Measurements from ENCODE around the gene PDE4D. TPM values are rescaled to one million over a fixed set of nuclear protein-coding genes. Genes with fewer than 3 reads are reported as not detected.

The PDE4D gene
- total RNA-seq, 1 donor from 2014 or later = 44.8 TPM

DNA sequence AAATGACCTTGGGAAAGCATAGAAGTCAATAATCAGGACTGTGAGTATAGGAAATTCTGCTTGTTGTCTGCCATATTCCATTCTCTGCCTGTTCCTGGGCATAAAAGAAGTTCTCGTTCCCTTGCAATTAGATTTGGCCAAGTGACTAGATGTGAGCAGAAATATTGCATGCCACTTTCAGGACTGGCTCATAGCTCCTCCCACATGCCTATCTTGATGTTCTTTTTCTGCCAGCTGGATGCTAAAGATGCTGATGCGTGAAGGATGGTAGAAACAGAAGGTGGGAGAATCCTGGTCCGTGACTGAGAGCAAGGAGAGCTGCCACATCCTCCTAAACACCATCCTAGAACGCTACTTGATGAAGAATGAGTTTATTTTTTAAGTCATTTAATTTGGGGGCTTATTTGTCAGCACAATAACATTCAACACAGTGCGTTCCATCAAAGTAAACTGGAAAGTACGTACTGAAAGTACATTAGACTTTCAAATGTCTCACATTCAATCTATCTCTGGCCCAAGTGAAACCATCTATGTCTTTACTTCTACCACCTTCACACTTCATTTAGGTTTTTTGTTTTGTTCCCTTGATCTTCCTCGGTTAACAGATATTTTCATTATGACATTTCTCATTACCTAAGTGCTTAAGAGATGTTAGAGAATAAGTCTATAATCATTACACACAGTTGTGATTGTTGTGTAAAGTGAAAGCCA, 662.1 kb downstream of the PDE4D start:
- DNase-seq (ENCODE audit: low spot score in 2 of 2) = no peak
- intact Hi-C loops (cut with DNase I) = no loop called here
- Histone ChIP-seq H3K4me1 (no peaks in the 10 kb centered on the region), H3K9me3 (no peaks in the 10 kb centered on the region), H3K4me3 (no peak overlapping the region), H3K36me3 (no peaks in the 10 kb centered on the region), H3K27me3 (no peaks in the 10 kb centered on the region), H3K27ac (no peak overlapping the region)
- TF ChIP-seq, protein P1, sequence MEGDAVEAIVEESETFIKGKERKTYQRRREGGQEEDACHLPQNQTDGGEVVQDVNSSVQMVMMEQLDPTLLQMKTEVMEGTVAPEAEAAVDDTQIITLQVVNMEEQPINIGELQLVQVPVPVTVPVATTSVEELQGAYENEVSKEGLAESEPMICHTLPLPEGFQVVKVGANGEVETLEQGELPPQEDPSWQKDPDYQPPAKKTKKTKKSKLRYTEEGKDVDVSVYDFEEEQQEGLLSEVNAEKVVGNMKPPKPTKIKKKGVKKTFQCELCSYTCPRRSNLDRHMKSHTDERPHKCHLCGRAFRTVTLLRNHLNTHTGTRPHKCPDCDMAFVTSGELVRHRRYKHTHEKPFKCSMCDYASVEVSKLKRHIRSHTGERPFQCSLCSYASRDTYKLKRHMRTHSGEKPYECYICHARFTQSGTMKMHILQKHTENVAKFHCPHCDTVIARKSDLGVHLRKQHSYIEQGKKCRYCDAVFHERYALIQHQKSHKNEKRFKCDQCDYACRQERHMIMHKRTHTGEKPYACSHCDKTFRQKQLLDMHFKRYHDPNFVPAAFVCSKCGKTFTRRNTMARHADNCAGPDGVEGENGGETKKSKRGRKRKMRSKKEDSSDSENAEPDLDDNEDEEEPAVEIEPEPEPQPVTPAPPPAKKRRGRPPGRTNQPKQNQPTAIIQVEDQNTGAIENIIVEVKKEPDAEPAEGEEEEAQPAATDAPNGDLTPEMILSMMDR (IDR thresholded peaks at IDR 0.05) = no peak

DNA sequence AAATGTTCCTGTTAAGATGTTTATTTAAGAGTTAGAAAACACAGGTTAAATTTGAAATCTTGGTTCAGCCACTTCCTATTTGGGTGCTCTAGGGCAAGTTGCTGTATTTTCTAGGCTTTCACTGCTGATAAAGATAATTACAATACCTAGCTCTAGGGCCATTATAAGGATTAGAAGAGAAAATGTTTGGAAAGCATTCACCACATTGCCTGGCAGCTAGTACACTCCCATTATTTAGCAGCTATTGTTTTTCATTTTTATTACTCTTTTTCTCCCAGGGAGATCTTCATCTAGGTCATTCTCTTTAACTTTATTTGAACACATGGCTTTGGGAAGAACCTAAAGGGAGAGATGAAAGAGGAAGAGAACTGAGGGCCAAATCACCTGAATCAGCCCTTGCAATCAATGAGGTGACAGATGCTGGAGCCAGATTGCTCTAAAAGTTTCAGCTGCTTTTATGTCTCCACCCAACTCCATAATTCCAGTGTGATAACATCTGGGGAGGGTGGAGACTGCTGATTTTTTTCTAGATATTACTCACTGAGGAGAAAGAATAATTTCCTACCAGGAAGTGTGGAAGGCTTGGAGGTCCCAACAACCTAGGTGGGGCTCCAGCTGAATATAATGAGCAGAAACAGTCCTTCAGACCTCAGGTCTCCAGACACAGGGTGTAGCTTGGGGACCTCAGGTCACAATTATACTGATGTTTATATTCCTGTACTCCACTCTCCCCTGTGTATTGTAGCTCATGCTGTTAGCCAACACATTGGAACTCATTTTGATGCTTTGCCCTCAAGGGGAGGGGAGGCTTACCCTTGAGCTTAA, 670.6 kb downstream of the PDE4D start:
- Histone ChIP-seq H3K27me3 (no peaks in the 10 kb centered on the region), H3K9me3 (no peaks in the 10 kb centered on the region), H3K4me1 (no peaks in the 10 kb centered on the region), H3K27ac (no peak overlapping the region), H3K36me3 (no peaks in the 10 kb centered on the region), H3K4me3 (no peak overlapping the region)
- intact Hi-C loops (cut with DNase I) = no loop called here
- DNase-seq (ENCODE audit: low spot score in 2 of 2) = no peak
- TF ChIP-seq, protein P1 (IDR thresholded peaks at IDR 0.05) = no peak

- intact Hi-C loops (cut with DNase I) = no loop called here
- H3K27me3 ChIP-seq = no peaks in the 10 kb centered on the region
- no peak overlapping the region for H3K27ac ChIP-seq
- H3K4me1 ChIP-seq = no peaks in the 10 kb centered on the region
- no peaks in the 10 kb centered on the region for H3K9me3 ChIP-seq
- no peak overlapping the region for H3K4me3 ChIP-seq
- TF ChIP-seq, protein P1 (IDR thresholded peaks at IDR 0.05) = no peak
- no peaks in the 10 kb centered on the region for H3K36me3 ChIP-seq
- DNase-seq (ENCODE audit: low spot score in 2 of 2) = no peak
Measured at GRCh38 chr5:59221769-59222168, 671.8 kb downstream of the PDE4D start.

- Histone ChIP-seq H3K27me3 (no peaks in the 10 kb centered on the region), H3K27ac (no peak overlapping the region), H3K4me3 (no peak overlapping the region), H3K36me3 (peaks cover 0 to 3% of the 10 kb centered on the region in 2 donors), H3K9me3 (no peaks in the 10 kb centered on the region), H3K4me1 (no peaks in the 10 kb centered on the region)
- TF ChIP-seq, protein P1 (IDR thresholded peaks at IDR 0.05) = peak in 1 of 3 experiments; percentile 20
- intact Hi-C loops (cut with DNase I) = no loop called here
- DNase-seq (ENCODE audit: low spot score in 2 of 2) = no peak
Measured at GRCh38 chr5:59218424-59219045, 675.0 kb downstream of the PDE4D start.

- intact Hi-C loops (cut with DNase I) = no loop called here
- H3K27ac ChIP-seq = no peak overlapping the region
- no peaks in the 10 kb centered on the region for H3K9me3 ChIP-seq
- H3K4me3 ChIP-seq = no peak overlapping the region
- H3K4me1 ChIP-seq = no peaks in the 10 kb centered on the region
- peaks cover 0 to 3% of the 10 kb centered on the region in 2 donors for H3K36me3 ChIP-seq
- DNase-seq (ENCODE audit: low spot score in 2 of 2) = no peak
- TF ChIP-seq, protein P1 (IDR thresholded peaks at IDR 0.05) = no peak
- H3K27me3 ChIP-seq = no peaks in the 10 kb centered on the region
Measured at GRCh38 chr5:59216841-59217240, 676.7 kb downstream of the PDE4D start.
